Airway epithelial cell (primary cell): Measurements from ENCODE around the gene SLC24A1. TPM values are rescaled to one million over a fixed set of nuclear protein-coding genes. Genes with fewer than 3 reads are reported as not detected.

Source experiments
- total RNA-seq: library from RNA; depleted of rRNA; stranded (reverse); fragments of >200 nt; gene quantifications from 2 replicates; pipeline ENCODE4 v1.2.3, GENCODE V29; 2015

Gene SLC24A1
- 5.1 TPM in 2 replicates for total RNA-seq

DNA sequence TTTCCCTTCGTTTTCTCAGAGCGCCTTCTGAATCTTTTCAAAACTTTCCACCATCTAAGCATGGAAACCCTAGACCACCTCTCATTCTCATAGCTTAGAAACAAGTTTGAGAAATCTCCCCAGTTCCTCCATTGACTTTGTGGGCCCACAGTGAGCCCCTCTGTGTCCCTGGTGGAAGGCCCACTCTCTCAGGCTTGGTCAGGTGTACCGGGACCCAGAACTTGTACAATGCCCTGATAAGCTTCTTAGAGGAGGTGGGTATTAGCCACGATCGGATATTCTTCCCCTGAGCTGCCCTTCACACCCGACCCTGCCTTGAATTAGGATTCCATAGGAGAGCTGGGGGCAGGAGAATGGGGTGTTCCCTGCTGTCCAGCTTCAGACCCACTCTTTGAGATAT, at the start of gene SLC24A1:
SLC24A1 (plus strand) TSS at position 301 of the 400 bp plus-strand sequence. CDS start 2,143 bp downstream, outside the sequence.

DNA sequence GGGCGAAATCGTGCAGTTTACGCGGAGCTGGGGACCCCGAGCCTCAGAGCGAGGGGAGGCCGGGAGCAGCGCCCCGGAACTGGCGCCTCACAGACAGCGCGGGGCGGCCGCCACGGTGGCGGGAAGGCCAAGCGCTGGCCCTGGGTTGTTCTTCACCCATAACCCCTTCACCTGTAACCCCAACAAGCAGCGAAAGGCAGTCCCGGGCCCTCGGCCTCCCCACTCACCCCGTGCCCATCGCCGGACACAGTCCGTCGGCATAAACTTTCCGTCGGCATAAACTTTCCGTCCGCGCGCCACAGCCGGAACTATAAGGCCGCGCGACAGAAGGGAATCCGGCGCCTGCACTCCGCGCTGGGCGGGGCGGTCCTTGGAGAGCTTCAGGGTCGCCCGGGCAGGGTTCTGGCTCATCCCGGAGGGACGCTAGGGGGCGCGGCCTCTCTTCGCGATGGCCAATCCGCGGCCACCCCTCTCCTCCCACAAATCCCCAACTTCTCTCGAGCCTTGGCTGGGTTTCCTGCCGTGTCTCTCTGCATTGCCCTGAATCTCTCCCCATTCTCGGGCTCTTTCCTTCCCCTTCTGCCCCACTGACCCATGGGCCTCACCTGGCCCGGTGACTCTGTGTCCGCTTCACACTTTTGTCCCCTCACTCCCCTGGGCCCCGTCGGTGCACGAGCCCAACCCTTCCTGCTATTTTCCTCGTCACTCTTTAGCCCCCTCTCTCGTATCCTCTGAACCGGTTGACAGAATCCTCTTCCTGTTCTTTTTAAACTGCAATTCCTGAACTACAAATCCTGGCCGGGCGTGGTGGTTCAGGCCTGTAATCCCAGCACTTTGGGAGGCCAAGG, 10.6 kb upstream of the SLC24A1 start, which contains the start of gene INTS14:
INTS14 (minus strand) TSS at position 261 of the 848 bp plus-strand sequence. CDS start 3,751 bp downstream, outside the sequence.

Other genes with a start within 250 kb of the SLC24A1 start
- not detected in 2 replicates for gene IGDCC3, start 243.9 kb upstream of the SLC24A1 start, total RNA-seq
- 0.05 and 0.07 TPM in 2 replicates for gene IGDCC4, start 199.0 kb upstream of the SLC24A1 start, total RNA-seq
- 17.0 and 18.4 TPM in 2 replicates for gene DPP8, start 104.2 kb upstream of the SLC24A1 start, total RNA-seq
- 64.1 and 70.5 TPM in 2 replicates for gene HACD3, start 91.5 kb upstream of the SLC24A1 start, total RNA-seq
- 37.1 and 37.2 TPM in 2 replicates for gene INTS14, start 10.8 kb upstream of the SLC24A1 start, total RNA-seq
- 3.5 and 8.3 TPM in 2 replicates for gene DENND4A, start 170.4 kb downstream of the SLC24A1 start, total RNA-seq
- gene RAB11A, start 247.6 kb downstream of the SLC24A1 start, total RNA-seq, result 324 and 434 TPM in 2 replicates